Left forelimb (tissue), 1 donor: Measurements from ENCODE around the gene ZBTB39.
"Not testable (repeated sequence)": the region's sequence is repeated elsewhere in the genome, so short reads cannot be mapped to it uniquely, and the experiment has no call there.

Experiments used
- DNase-seq: peaks from one replicate; pipeline ENCODE4 v3.0.0-alpha.2; 2018; ENCODE audit warnings: low spot score

The ZBTB39 gene, protein sequence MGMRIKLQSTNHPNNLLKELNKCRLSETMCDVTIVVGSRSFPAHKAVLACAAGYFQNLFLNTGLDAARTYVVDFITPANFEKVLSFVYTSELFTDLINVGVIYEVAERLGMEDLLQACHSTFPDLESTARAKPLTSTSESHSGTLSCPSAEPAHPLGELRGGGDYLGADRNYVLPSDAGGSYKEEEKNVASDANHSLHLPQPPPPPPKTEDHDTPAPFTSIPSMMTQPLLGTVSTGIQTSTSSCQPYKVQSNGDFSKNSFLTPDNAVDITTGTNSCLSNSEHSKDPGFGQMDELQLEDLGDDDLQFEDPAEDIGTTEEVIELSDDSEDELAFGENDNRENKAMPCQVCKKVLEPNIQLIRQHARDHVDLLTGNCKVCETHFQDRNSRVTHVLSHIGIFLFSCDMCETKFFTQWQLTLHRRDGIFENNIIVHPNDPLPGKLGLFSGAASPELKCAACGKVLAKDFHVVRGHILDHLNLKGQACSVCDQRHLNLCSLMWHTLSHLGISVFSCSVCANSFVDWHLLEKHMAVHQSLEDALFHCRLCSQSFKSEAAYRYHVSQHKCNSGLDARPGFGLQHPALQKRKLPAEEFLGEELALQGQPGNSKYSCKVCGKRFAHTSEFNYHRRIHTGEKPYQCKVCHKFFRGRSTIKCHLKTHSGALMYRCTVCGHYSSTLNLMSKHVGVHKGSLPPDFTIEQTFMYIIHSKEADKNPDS

DNA sequence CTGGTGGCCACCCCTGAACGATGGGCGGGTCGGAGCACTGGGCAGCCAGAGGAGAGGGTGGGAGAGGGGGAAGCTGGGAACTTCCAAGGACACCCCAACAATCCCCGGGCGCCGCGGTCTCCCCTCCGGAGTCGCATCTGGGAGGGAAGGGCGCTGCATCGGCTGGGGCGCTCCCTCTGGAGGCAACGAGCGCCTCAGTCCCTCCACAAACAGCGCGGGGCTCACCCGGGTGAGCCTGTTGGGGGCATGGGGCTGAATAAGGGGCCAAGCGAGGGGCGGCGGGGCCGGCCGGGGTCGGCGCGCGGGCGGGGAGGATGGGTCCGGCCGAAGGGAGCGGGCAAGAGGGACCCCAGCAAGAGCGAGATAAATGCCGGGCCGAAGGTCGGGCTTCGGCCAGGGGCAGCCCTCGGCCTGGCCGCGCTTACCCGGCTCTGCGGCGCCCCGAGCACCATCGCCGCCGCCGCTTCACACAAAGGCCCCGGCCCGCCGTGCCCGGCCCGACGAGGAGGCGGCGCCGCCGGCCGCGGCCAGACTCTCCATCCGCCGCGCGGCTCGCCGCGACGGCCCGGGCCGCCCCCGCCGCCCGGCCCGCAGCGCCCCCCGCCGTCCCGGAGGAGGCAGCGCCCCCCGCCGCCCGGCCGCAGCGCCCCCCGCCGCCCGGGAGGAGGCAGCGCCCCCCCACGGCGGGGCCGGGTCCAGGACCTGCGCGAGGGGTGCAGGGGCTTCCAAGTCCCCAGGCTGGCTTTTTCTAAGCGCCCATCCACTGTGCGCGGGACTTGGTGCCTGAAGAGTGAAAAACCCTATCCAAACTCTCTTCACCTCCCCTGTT is at the start of gene ZBTB39:
TSS of gene ZBTB39 (minus strand) at position 567 of the 829 bp plus-strand sequence. CDS start 1,629 bp downstream, outside the sequence.
- peak; percentile 84 for DNase-seq

DNA sequence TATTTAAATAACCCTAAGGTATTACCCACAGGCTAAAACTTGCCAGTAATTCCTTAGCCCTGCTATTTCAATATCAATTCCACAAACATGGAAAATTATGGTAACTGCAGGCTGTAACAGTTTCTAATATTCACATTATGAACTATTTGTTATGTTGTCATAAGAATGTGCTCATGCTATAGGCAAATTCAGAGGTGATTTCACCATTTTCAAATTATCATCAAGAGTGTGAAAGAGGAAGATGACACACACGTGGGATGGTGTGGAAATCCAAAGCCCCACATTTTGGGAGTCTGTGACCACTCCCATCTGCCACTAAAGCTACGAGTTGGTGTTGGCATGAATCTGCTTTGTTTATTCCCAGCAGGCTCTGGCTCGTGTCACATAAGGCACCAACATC is 49.5 kb upstream of the ZBTB39 start:
- no peak for DNase-seq

GRCh38 chr12:57053901-57054300 is 47.6 kb upstream of the ZBTB39 start:
- not testable (repeated sequence) for DNase-seq

DNA sequence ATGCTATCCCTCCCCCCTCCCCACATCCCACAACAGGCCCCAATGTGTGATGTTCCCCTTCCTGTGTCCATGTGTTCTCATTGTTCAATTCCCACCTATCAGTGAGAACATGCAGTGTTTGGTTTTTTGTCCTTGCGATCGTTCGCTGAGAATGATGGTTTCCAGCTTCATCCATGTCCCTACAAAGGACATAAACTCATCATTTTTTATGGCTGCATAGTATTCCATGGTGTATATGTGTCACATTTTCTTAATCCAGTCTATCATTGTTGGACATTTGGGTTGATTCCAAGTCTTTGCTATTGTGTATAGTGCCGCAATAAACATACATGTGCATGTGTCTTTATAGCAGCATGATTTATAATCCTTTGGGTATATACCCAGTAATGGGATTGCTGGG is 46.8 kb upstream of the ZBTB39 start:
- DNase-seq = not testable (repeated sequence)

DNA sequence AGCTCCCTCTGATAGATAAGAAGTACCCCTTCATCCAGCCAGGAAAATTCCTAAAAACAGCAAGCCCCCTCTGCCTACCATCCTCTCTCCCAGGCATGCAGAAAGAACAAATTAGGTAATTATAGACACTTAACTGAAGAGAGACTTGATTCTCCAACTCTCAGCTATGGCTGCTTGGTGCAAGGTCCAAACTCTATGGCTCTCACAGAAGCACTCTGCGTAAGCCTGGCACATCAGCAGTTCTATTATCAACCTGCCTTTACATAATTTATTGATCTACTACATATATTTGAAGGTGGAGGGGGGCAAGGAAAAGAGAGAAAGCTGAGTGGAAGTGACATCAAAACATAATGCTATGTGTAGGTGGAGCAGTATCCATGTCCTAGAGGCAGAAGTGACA is 44.7 kb upstream of the ZBTB39 start:
- DNase-seq = no peak

DNA sequence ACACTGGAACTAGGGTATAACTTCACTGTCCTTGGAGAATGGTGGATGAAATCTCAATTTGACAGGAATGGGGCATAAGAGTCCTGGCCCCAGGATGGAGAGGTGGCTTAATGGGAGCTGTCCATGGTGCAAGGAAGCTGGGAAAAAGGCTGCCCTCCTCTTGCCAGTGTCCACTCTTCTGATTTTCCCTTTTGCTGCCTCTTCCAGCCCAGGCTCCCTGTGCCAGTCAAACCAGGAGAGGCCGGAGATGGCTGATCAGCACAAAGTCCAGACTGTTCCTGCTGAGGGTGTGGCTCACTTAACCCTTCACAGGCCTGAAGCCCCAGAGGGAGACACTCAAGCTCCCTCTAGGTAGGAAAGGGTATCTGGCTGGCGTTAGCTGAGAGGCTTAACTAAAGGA is 43.5 kb upstream of the ZBTB39 start, which contains the start of gene MYO1A:
TSS of gene MYO1A (minus strand) at position 240 of the 400 bp plus-strand sequence. CDS start 1,806 bp downstream, outside the sequence.
- no peak for DNase-seq

DNA sequence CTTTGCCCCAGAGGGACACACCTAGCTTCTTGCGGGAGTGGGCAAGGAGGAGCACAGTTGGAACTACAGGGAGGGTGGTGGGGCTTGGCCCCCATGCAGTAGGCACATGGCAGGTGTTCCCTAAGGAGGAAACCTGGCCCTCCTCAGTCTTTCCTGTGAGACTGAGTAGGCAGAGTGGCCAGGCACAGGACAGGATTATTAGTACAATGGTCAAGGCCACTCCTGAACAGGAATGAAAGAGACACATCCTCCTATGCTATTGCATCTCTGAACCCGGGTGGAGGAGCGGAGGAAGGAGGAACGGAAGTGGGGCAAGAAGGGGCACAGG is 42.7 kb upstream of the ZBTB39 start:
- DNase-seq = no peak

GRCh38 chr12:57048423-57049118 is 42.2 kb upstream of the ZBTB39 start:
- no peak for DNase-seq

DNA sequence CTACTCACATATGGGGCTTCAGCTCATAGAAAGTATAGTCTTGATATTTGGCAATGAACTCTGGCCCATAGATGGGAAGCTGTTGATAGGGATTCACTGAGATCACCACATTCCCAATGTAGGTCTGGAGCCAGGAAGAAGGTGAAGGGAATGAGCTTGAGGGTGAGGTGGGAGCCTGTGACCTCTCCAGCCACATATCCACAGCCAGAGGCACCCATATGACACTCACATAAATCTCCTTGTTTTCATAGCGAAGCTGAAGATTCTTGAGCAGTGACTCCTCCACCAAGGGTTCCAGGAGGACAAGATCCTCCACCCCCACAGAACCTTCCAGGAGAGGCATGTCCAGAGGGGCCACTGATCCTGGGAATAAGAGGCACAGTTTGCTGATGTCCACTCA is 41.6 kb upstream of the ZBTB39 start:
- no peak for DNase-seq

GRCh38 chr12:57046947-57047890 is 40.9 kb upstream of the ZBTB39 start:
- DNase-seq = no peak

GRCh38 chr12:57046086-57046791 is 39.9 kb upstream of the ZBTB39 start:
- no peak for DNase-seq

DNA sequence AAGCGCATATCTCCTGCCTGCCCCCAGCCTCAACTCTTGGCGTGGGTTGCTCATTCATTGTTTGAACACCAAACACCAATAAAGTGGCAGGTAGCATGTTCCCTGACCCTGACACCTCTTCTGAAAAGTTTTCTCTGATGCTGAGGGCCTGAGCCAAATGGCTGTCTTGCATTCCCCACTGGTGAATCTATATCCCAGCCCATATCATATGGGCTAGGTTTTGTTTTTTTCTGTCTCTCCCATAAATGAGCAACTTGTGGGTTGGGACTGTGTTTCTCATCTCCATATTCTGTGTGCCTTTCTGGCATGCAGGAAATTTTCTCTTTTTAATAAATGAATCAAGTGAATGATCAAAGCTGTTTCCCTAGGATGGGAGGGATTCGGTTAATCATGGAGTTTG is 38.5 kb upstream of the ZBTB39 start:
- DNase-seq = no peak

DNA sequence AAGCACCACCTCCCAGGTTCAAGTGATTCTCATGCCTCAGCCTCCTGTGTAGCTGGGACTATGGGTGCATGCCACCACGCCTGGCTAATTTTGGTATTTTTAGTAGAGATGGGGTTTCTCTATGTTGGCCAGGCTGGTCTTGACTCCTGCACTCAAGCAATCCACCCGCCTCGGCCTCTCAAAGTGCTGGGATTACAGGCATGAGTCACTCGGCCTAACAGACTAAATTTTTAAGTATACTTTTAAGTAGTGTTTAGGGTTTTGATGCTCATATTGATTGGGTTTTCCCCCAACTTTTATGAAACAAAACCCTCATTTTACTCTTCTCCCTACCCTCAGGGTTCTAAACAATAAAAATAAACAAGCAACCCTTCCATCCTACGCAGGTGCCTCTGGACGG is 38.1 kb upstream of the ZBTB39 start:
- no peak for DNase-seq

- DNase-seq = no peak
Measured at GRCh38 chr12:57042695-57043094, 36.3 kb upstream of the ZBTB39 start.

GRCh38 chr12:57040750-57041149 is 34.4 kb upstream of the ZBTB39 start:
- no peak for DNase-seq

GRCh38 chr12:57040211-57040610 is 33.9 kb upstream of the ZBTB39 start:
- DNase-seq = no peak

GRCh38 chr12:57039016-57039798 is 32.9 kb upstream of the ZBTB39 start:
- DNase-seq = no peak

DNA sequence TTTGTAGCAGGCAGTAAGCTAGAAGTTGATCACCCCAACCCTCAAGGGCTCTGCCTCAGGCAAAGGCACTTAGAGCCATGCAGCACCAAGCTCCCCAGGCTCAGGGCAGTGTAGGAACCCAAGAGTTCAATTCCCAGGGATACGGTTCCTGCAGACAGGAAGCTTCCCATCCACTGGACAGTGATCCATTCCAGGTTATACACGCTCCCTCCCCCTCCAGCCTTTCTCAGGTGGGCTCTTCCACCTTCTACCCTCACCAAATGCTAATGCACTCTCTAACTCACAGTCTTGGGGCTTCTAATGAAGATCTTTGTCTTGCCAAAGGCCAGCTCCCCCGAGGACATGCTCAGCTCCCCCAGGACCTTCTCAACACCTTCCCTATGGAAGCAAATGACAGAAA is 30.9 kb upstream of the ZBTB39 start:
- no peak for DNase-seq

GRCh38 chr12:57033431-57033830 is 27.1 kb upstream of the ZBTB39 start:
- no peak for DNase-seq
